ENCODE results near the gene PASK.

Gene PASK

DNA sequence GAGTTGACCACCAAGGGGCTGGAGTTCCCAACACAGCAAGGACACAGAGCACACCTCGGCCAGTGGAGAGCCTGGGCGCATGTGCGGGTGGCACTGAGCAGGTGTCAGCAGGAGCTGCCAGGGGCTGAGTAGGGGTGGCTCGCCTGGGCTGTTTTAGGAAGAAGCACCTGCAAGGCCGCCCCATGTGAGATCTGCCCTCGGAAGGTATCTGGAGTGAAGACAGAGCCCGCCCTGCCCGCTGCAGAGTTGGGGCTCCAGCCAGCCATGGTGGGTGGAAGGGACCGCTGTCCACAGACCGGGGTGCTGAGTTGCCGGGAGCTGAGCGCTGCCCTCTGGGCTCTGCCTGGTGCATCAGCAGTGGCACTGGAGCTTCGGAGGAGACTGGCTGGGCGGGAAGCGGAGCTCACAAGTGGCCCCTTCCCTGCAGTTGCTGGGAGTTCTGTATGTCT is 82.4 kb downstream of the PASK start:
- DNase-seq (ENCODE audit: low read depth, low spot score): no peak

DNA sequence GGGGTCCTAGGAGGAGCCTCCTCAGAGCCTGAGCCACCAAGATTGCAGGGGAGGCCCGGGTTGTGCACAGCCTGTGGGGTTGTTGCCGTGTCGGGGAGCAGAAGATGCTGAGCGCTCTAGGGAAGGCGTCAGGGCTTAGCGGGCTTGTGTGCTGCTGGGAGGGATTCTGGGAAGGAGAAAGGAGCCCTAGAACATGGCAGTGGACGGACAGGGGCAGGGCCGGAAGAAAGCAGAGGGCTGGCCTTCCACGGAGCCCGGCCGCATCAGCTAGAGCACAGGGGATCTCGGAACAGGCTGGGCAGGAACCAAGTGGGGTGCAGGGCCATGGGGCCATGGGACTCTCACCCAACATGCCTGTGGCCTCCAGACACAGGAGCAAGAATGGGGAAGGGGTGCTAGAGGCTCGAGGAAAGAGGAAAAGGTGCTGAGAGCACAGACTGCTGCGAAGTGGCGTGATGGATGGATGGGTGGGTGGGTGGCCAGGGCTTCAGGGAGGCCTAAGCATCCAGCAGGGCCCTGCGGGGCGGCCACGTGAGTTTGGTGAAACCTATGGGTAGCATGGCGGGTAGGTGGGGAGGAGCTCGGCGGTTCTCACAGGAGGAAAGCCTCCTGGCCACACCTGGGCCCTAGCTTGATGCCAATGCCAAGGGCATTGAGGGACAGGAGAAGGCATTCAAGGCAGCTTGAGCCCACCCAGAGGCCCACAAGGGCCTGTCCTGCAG is 82.9 kb downstream of the PASK start:
- DNase-seq (ENCODE audit: low read depth, low spot score): no peak

DNA sequence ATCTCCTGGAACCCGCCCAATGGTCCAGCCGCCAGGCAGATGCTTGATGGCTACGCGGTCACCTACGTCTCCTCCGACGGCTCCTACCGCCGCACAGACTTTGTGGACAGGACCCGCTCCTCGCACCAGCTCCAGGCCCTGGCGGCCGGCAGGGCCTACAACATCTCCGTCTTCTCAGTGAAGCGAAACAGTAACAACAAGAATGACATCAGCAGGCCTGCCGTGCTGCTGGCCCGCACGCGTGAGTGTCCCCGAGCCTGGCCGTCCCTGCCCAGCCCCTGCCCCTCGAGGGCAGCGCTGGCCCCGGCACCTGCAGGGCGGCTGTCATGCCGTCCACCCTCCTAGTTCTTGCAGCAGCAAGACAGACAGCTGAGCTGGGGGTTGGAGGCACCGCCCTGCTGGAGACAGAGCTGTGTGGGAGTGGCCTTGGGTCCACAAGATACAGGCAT is 83.9 kb downstream of the PASK start:
- no peak for DNase-seq (ENCODE audit: low read depth, low spot score)

DNA sequence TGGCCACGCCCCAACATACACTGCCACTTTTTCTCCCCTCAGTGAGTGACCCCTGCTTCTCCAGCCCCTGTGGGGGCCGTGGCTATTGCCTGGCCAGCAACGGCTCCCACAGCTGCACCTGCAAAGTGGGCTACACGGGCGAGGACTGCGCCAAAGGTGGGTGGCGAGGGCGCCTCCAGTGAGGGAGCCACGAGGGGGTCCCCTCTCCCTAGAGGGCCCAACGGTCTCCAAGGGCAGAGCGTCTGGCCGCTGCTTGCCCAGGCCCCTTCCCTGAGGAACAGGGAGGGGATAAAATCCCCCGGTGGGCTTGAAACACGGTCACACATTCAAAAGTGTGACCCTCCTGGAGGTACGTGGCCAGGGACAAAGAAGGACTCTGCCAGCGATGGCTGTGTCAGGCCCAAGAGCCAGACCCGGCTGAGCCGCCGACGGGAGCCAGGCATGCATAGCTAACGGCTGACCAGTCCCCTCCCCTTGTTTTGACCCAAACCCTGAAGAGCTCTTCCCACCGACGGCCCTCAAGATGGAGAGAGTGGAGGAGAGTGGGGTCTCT is 84.4 kb downstream of the PASK start:
- DNase-seq (ENCODE audit: low read depth, low spot score): no peak

DNA sequence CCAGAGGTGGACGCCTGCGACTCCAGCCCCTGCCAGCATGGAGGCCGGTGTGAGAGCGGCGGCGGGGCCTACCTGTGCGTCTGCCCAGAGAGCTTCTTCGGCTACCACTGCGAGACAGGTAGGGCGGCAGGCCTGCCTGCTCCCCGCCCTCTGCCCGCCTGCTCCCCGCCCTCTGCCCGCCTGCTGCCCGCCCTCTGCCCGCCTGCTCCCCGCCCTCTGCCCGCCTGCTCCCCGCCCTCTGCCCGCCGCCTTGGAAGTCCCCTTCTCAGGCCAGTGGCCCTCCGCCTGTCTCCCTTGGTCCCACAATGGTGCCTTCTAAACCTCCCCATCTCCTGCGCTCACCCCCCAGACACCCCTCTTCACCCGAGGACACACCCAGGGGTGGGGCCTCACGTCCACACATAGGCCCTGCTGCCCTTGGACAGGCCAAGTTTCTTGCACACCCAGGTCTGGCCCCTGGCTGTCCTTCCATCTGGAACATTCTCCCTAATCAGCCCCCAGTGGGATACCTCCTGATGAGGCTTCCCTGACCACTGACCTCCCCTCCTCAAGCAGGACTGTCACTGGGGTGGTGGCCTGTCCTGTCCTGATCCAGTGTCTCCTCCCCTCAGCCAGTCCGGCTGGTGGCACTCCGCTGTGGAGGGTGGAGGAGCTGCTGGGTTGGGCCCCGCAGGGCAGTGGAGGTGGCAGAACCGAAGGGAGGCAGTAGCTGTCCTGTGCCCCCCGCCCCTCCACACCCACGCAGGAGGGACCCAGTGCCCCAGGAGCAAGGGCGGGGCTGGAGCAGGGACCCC is 85.1 kb downstream of the PASK start:
- no peak for DNase-seq (ENCODE audit: low read depth, low spot score)

DNA sequence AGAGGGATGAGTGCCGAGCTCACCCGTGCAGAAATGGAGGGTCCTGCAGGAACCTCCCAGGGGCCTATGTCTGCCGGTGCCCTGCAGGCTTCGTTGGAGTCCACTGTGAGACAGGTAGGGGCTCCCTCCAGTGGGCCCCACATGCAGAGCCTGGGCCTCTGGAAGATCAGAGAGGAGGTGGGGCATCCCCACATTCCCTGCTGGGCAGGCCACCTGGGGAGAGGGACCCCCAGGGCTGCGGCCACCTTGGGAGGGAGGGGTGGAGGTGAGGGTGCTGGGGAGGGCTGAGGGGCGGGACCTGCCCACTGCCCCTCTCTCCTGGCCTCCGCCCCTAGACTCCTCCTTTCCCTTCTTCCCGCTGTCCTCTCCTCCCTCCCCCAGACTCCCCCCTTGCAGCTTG is 85.7 kb downstream of the PASK start:
- DNase-seq (ENCODE audit: low read depth, low spot score): no peak

DNA sequence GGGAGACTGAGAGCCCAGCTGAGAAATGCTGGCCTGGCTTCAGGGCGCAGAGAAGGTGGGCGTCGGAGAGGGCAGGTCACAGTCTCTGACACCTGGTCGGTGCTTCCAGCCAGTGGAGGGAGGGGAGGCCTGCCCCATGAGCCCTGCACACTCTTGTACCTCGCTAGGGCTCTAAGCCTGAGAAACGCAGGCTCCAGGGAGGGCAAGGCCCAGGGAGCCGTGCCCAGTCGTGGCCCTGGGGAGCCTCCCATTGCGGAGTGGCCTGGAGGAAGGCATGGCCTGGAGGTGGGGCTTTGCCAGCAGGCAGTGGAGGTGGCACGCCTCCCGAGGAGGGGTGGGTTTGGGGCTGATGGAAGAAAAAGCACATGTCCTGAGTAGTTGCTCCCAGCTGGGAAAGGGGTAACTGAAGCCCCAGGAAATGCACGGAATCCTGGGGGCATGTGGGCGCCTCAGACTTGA is 86.2 kb downstream of the PASK start:
- DNase-seq (ENCODE audit: low read depth, low spot score): no peak

DNA sequence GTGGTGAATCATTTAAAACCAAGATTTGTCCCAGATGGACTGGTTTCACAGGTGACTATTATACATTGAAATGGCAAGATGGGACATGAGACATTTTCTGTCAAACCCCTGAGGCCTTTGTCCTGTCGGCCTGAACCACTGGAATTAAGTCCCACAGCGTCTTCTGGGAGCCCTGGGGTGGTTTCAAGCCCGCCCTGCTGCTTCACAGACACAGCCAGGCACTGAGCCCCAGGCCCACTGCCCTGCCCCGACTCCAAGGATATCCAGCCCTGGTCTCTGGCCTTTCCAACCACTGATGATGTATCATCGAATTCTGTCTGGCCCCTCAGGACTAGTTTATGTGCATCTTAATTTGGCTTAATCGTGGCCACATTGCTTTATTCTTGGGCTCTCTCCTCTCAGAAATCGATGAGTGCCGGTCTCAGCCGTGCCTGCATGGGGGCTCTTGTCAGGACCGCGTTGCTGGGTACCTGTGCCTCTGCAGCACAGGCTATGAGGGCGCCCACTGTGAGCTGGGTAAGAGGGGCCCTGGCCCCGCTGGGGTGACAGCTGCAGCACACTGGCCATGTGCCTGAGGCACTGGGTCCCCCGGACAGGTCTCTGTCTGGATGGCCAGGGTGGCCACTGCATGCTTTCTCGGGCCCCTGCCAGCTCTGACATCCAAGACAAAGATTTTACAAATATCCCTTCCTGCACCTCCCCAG is 86.7 kb downstream of the PASK start:
- DNase-seq (ENCODE audit: low read depth, low spot score): no peak

DNA sequence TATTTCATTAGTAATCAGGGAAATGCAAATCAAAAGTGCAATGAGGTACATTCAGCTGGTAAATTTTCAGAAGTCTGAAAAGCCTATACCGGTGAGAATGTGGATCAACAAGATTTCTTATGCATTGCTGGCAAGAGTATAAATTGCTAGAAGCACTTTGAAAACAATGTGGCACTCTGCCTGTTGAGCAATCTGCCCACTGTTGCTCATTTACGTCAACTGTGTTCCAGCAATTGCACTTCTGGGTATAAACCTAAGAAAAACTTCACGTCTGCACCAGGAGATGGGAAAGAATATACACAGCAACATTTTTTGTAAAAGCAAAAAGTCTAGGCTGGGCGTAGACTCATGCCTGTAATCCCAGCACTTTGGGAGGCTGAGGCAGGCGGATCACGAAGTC is 88.0 kb downstream of the PASK start:
- DNase-seq (ENCODE audit: low read depth, low spot score): no peak

Measured in activated CD4-positive, CD25-positive, alpha-beta regulatory T cell treated with anti-CD3 and anti-CD28 coated beads, Interleukin-2, amount 50 U/mL, for 16 hours (primary cell).